Measurements from ENCODE around the gene GPR25.

- TF ChIP-seq POLR2AphosphoS5 (IDR thresholded peaks at IDR 0.05; ENCODE audit: low read depth, low read length) (no peak), POLR2A (IDR thresholded peaks at IDR 0.05; ENCODE audit: low read depth, low read length) (no peak), TAF1 (IDR thresholded peaks at IDR 0.05; ENCODE audit: borderline replicate concordance, low read depth, low read length) (no peak)
These were observed 46.6 kb downstream of the GPR25 start for GRCh38 chr1:200919386-200919785.
